GM21360 (cell line): ENCODE measurements around the gene KRTAP2-1.
"Not testable (repeated sequence)": the region's sequence is repeated elsewhere in the genome, so short reads cannot be mapped to it uniquely, and the experiment has no call there.

Source experiments
- ATAC-seq: cut with Tn5 transposase; IDR thresholded peaks from one replicate; pipeline ENCODE4 v1.9.1; 2021; ENCODE audit warnings: mild to moderate bottlenecking, moderate library complexity; ENCODE audit not compliant: unreplicated experiment

KRTAP2-1 gene

DNA sequence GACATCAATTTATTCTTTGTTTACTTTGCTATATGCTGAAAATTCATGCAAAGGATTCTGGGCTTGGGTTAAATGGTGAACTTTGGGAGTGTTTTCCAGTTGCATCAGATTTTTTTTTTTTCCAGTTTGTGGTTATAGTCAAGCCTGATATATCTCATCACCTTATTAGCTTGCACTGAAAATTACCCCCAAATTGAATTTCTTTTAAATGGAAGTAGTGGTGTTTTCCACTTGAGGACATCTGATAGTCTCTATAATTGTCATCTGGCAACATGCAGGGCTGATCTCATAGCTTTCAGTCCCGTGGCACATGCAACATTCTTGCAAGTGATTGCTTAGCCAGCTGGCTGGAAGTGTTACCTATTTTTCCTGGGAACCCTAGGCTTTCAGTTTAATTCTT, 33.5 kb downstream of the KRTAP2-1 start:
- no peak for ATAC-seq

- ATAC-seq: no peak
Measured at GRCh38 chr17:41013181-41013580, 33.9 kb downstream of the KRTAP2-1 start.

DNA sequence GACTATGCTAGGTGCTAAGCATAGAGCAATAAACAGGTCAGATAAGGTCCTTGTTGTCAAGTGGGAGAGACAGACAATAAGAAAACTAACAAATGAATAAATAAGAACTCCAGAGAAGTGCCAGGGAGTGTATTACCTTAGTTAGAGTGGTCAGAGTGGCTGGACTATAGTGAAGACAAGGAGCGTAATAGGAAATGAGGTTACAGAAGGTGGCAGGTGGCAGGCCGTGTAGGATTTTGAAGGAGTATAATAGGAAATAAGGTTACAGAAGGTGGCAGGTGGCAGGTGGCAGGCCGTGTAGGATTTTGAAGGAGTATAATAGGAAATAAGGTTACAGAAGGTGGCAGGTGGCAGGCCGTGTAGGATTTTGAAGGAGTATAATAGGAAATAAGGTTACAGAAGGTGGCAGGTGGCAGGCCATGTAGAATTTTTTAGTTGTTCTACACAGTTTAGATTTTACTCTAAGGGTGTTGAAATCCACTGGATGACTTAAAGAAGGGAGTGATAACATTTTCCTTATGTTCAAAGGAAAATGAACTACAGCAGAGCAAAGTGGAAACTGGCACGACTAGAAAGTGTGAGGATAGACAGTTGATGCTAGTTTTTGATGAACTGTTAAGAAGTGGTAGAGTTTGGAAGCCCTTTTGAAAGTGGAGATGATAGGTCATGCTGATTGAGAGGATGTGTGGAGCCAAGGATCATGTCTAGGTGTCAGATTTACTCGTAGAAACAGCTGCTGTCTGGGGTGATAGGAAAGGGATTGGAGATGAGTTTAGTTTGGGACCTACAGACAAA, 34.6 kb downstream of the KRTAP2-1 start:
- no peak for ATAC-seq

- no peak for ATAC-seq
Measured at GRCh38 chr17:41010441-41010840, 36.7 kb downstream of the KRTAP2-1 start.

DNA sequence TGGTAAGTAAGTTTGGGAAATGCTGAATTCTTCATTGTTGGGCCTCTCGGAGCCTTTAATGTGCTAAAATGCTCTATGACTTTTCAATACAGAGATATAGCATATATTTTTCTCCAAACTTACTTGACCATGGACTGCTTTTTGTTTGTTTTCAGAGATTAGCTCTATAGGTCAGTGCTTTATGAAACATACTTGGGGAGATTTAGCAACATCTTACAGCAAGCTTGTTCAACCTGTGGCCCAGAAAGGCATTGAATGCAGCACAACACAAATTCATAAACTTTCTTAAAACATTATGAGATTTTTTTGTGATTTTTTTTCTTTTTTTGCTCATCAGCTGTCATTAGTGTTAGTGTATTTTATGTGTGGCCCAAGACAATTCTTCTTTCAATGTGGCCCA, 37.2 kb downstream of the KRTAP2-1 start:
- no peak for ATAC-seq

GRCh38 chr17:41009301-41009760, 37.8 kb downstream of the KRTAP2-1 start:
- ATAC-seq: no peak

- ATAC-seq: no peak
Measured at GRCh38 chr17:41008811-41009210, 38.3 kb downstream of the KRTAP2-1 start, which contains the start of gene KRTAP3-1. Gene KRTAP3-1, minus strand, starts transcription at chr17:41009128. Its CDS starts 54 bp downstream, at chr17:41009074.

DNA sequence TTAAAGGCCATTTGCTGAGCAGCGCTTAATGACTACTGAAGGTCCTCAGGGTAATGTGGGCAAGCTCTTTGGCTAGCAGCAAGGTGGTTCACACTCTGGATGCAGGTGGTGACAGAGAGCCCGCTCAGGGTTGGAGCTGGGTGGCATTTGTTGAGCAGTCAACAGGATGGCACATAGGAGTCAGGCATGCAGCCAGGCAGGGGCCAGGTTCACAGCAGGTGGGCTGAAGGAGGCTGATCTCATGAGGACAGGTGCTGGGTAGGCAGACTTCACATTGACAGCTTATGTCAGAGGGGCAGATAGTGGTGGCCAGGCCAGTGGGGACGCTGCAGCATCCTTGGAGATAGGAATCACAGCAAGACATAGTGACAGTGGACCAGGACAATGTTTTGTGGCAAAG, 42.7 kb downstream of the KRTAP2-1 start:
- no peak for ATAC-seq

DNA sequence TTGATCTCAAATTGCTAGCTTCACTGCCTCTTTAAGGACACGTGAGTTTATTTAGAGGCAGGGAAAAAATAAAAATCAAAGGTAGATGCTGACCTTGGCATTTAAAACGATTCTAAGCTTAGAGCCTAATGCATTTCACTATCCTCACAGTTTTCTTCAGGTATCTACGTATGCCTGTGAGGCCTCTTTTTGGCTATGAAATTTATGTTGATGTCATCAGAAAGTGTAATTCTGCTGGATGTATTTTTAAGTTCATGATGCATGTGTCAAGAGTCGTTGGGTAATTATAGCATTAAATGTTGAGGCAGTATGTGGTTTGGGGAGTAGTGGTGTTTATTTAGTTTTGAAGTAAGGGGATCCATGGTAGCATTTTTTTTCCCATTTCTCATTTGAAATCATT, 43.2 kb downstream of the KRTAP2-1 start:
- ATAC-seq: no peak

- no peak for ATAC-seq
Measured at GRCh38 chr17:41002814-41003213, 44.3 kb downstream of the KRTAP2-1 start.

DNA sequence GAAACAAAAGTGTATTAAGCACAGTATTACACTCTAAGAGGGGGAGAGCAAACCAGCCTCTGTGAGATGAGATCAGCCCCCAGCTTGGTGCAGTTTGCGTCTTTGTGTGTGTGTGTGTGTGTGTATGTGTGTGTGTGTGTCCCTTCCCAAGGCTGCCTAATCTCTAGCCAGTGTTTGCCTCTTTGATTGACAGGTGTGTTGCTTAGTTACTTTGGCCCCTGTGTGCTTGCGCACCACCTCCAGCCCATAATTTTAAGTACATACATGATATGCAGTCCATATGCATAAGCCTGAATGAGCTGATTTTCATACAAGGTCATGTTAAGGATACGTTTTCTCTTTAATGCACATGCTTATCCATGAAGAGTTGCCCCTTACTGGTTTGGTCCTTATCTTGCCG, 45.3 kb downstream of the KRTAP2-1 start:
- ATAC-seq: no peak

GRCh38 chr17:40999563-40999962, 47.6 kb downstream of the KRTAP2-1 start, which contains the start of gene KRTAP3-2:
Gene KRTAP3-2, minus strand, starts transcription at chr17:40999906. Its CDS starts 53 bp downstream, at chr17:40999853.
- ATAC-seq: not testable (repeated sequence)

GRCh38 chr17:40997361-40997760, 49.8 kb downstream of the KRTAP2-1 start:
- no peak for ATAC-seq

DNA sequence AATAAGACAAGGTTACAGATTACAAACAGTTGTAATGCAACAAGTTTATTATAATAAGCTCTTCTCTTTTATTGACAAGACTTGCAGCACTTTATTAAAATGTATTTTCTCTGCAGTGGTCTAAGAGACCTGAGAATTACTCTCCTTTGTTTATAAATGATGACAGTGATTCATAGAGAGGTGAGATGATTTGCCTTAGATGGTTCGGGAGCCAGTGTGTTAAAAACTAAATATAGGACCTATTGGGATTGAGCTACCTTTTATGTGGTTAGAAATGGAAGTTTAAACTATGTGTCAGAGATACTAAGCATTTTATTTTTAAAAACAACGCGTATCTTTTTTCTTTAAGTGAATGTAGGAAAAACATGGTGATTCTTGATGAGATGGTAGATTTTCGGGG, 50.3 kb downstream of the KRTAP2-1 start:
- no peak for ATAC-seq
